DMS79 (cell line): ENCODE data around the gene SCD5.

Experiments used
- DNase-seq: peaks from one replicate; lab custom pipeline; 2025; lab: John Stamatoyannopoulos, UW

The SCD5 gene

DNA sequence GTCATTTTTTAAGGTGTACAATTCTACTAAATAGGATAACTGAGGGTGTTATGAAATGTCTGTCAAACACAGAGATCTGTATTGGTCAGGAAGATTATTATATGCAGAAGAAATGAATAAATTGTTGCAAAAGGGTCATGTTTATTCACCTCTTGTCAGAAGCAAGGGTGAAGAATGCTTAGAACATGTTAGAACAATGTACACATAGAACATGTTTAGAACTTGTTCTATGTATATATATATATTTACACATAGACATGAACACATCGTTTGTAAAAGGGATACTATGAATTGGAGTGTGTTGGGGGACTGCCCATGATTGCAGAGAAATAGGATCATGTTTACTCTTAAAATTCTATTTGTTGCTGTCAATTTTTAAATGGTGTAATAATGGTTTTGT lies 208.8 kb downstream of the SCD5 start:
- DNase-seq = no peak

- no peak for DNase-seq
Measured at GRCh38 chr4:82588771-82589270, 209.8 kb downstream of the SCD5 start.

DNA sequence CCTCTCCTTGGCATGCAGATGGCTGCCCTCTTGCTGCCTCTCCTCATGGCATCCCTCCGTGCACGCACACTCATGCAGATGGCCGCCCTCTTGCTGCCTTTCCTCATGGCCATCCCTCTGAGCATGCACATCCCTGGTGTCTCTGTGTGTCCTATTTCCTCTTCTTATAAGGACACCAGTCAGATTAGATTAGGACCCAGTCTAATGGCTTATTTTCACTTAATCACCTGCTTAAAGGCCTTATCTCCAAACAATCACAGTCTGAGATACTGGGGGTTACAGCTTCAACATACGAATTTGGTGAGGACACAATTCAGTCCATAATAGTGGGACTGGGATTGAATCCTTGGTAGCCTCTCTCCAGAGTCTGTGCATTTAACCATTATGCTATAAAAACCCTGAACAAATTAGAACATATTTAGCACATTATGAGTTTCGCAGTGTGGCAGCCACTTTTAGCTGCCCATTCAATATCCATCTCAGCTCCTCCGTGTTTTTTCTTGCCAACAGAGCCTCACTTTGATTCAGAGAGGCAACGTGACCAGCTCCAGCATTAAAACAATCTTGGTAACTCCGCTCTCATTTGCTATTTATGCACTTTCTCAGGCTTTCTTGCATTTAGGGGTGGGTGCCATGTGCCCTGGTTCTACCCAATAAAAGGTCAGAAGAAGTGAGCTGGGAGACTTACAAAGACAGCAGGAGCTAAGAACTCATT lies 210.6 kb downstream of the SCD5 start:
- DNase-seq = no peak

DNA sequence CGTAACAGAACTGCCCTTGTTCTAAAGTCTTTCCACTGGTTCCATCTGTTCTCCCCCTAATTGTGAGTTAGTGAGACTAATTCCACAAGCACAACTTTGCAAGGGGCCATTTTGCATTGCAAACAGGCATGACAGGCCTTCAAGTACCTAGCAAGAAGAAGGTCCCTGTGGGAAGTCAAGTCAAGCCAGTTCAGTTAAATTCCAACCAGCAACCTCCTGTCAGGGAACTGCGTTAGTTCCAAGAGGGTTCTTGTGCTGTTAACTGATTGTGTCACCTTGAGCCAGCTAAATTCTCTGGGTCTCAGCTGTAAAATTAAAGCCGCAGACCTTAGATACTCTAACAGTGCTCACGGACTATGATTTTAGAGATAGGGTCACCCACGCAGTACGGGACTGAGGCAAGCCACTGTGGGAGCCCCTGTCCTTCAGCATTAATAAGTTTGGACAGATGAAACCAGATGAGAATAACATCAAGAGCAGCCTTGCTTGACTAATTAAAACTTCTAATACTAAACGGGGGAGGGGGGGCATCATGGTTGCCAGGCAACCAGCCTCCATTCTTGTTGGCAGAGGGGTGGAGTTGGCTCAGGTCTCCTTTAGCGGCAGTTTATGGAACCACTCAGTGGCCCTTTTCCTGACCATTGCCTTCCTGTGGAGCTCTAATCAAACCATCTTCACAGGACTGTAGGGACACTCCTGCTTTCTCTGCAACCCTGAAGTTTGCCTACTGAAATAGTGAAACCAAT lies 212.7 kb downstream of the SCD5 start:
- DNase-seq = no peak

GRCh38 chr4:82584931-82585330 lies 213.7 kb downstream of the SCD5 start:
- no peak for DNase-seq

DNA sequence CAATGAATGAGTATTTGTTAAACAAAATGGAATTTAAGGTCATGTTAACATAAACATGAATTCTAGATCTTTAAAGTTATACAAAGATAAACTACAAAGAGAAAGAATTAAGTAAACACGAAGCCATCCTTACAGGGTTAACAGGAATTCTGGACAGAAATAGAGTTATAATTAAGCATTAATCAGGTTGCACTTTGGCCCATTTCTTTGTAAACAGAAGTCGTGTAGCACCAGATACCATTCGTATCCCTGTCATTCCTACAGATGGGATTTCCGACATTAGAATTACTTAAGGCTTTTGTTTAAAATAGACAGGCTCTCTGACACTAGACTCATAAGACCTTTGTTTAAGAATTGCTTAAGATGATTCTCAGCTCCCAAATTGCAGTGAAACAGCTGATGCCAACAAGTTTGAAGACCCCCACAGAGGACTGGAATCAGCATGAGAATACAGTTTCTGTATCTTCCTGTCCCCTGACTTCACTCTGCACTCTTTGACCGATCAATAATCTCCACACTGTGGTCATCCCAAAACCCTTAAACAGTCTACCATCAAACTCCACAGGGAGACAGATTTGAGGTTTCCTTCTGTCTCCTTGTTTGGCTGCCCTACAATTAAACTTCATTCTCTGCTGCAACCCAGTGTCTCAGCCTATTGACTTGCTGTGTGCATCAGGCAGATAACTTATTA lies 214.6 kb downstream of the SCD5 start:
- DNase-seq = no peak

DNA sequence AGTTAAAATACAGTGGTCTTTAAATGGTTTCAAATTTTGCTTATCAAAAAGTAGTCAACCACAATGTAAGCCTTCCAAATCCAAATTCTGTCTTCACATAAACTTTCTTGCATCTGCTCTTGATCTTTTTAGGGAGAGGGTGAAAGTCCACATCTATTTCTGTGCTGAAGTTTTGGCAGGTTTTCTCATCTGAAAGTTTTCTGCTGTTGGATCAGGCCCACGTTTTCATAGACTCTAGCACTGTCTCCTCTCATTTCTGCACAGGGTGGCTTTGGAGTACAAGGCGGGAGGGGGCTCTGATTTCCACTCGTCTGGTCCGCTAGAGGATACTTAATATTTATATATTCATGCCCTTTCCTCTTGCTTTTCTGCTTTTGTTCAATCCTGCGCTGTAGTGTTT lies 218.7 kb downstream of the SCD5 start:
- no peak for DNase-seq
